ENCODE results near the gene HSCB. TPM values are rescaled to one million over a fixed set of nuclear protein-coding genes. Genes with fewer than 3 reads are reported as not detected.

HSCB gene
- total and polyA plus RNA-seq, 2 of the 4 experiments (the other 2 are of a cell fraction), result 5.4 to 13.2 TPM

DNA sequence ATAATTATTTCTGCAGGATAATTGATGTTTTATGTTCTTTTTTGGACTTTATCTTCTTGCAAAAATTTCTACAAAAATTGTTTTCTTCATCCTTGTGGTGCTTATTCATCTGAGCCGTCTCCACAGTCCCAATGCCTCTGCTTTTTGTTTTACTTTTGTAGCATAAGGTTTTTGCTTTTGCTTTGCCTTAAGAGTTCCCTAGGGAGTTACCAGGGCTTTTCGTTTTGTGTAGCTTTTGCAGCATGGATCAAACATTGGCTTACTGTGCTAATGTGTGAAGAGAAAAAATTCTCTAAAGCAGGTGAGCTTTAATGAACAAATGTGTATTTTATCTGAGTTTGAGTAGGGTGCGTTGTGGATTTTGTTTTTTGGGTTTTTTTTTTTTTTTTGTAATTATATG, 46.8 kb downstream of the HSCB start:
- Histone ChIP-seq H3K4me1 (ENCODE audit: control insufficient read depth, insufficient read depth, low read length) (peaks cover 7% of the 10 kb centered on the region), H4K91ac (ENCODE audit: insufficient read depth, low read depth, low read length) (no peak overlapping the region), H3K9ac (ENCODE audit: low read depth, low read length) (no peak overlapping the region), H3K4ac (ENCODE audit: low read depth, low read length) (no peak overlapping the region), H2AK9ac (replicated peaks; ENCODE audit: low read depth, low read length, poor library complexity) (no peak overlapping the region), H3K9me1 (ENCODE audit: insufficient read depth, low read length) (no peaks in the 10 kb centered on the region), H4K20me1 (ENCODE audit: insufficient read depth, low read length) (peaks cover 7% of the 10 kb centered on the region), H3K4me2 (ENCODE audit: low read depth, low read length) (no peak overlapping the region), H3K27me3 (ENCODE audit: control insufficient read depth, insufficient read depth, low read length) (no peaks in the 10 kb centered on the region), H2BK5ac (ENCODE audit: low read depth, low read length, poor library complexity, severe bottlenecking) (no peak overlapping the region), H3K79me1 (ENCODE audit: low read depth in 1 of 2, low read length in 2 of 2) (peaks cover 9 to 14% of the 10 kb centered on the region in 2 experiments), H2BK120ac (ENCODE audit: low read depth, low read length) (no peak overlapping the region), H3K23ac (ENCODE audit: low read depth, low read length) (no peak overlapping the region), H4K8ac (ENCODE audit: low read depth in 2 of 2, low read length in 2 of 2) (no peak overlapping the region), H3K9me3 (ENCODE audit: control insufficient read depth, insufficient read depth, low read length) (no peaks in the 10 kb centered on the region), H2BK20ac (ENCODE audit: low read depth, low read length) (no peak overlapping the region), H3K56ac (ENCODE audit: extremely low read depth, insufficient read depth, low read length) (no peak overlapping the region), H2AFZ (replicated peaks; ENCODE audit: low read length, poor library complexity) (no peak overlapping the region), H2BK15ac (ENCODE audit: low read depth, low read length) (no peak overlapping the region), H4K5ac (ENCODE audit: low read depth, low read length) (no peak overlapping the region), H3K4me3 (ENCODE audit: insufficient read depth, low read depth, low read length) (no peak overlapping the region), H3K27ac (ENCODE audit: insufficient read depth, low read length) (no peak overlapping the region), H3K14ac (replicated peaks; ENCODE audit: low read depth, low read length) (no peak overlapping the region), H3K18ac (ENCODE audit: low read depth, low read length) (no peak overlapping the region), H3K36me3 (ENCODE audit: control insufficient read depth, insufficient read depth, low read length) (peaks cover 26% of the 10 kb centered on the region), H2AK5ac (ENCODE audit: low read depth, low read length) (no peak overlapping the region)
- ATAC-seq (ENCODE audit: low read depth), result no peak
- WGBS, 2 experiments (ENCODE audit: extremely low coverage in 2 of 2, insufficient read length in 1 of 2), result 90 to 100% methylated on average over 1 to 2 of the region's 3 CpGs
- dilution Hi-C loops (cut with HindIII; ENCODE audit: low sequenced_read_pairs, unreplicated experiment), result no loop called here
- CTCF ChIA-PET, result no interaction called here
- in situ Hi-C loops (cut with MboI; ENCODE audit: low sequenced_read_pairs), result no loop called here
- no TSS peak for BruUV-seq (replicated peaks)
- TF ChIP-seq, protein P1, sequence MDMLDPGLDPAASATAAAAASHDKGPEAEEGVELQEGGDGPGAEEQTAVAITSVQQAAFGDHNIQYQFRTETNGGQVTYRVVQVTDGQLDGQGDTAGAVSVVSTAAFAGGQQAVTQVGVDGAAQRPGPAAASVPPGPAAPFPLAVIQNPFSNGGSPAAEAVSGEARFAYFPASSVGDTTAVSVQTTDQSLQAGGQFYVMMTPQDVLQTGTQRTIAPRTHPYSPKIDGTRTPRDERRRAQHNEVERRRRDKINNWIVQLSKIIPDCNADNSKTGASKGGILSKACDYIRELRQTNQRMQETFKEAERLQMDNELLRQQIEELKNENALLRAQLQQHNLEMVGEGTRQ (IDR thresholded peaks at IDR 0.05; ENCODE audit: low read depth, low read length), result no peak
- TF ChIP-seq RCOR1 (IDR thresholded peaks at IDR 0.05; ENCODE audit: insufficient replicate concordance, low read length), result no peak
- no peak for TF ChIP-seq NFE2L2 (IDR thresholded peaks at IDR 0.05; ENCODE audit: low read depth, low read length)
- TF ChIP-seq, protein P2, sequence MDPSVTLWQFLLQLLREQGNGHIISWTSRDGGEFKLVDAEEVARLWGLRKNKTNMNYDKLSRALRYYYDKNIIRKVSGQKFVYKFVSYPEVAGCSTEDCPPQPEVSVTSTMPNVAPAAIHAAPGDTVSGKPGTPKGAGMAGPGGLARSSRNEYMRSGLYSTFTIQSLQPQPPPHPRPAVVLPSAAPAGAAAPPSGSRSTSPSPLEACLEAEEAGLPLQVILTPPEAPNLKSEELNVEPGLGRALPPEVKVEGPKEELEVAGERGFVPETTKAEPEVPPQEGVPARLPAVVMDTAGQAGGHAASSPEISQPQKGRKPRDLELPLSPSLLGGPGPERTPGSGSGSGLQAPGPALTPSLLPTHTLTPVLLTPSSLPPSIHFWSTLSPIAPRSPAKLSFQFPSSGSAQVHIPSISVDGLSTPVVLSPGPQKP (IDR thresholded peaks at IDR 0.05; ENCODE audit: borderline replicate concordance, low read depth, low read length), result no peak
- no peak for TF ChIP-seq SMC3 (IDR thresholded peaks at IDR 0.05; ENCODE audit: low read depth, low read length)
- no peak for TF ChIP-seq FOS (IDR thresholded peaks at IDR 0.05; ENCODE audit: low read depth, low read length)
- no peak for DNase-seq
- intact Hi-C loops (cut with micrococcal nuclease), result no loop called here
- POLR2A ChIA-PET (ENCODE audit: unreplicated experiment), result no interaction called here
